ENCODE results near the gene ZNF20.

ZNF20 gene

DNA sequence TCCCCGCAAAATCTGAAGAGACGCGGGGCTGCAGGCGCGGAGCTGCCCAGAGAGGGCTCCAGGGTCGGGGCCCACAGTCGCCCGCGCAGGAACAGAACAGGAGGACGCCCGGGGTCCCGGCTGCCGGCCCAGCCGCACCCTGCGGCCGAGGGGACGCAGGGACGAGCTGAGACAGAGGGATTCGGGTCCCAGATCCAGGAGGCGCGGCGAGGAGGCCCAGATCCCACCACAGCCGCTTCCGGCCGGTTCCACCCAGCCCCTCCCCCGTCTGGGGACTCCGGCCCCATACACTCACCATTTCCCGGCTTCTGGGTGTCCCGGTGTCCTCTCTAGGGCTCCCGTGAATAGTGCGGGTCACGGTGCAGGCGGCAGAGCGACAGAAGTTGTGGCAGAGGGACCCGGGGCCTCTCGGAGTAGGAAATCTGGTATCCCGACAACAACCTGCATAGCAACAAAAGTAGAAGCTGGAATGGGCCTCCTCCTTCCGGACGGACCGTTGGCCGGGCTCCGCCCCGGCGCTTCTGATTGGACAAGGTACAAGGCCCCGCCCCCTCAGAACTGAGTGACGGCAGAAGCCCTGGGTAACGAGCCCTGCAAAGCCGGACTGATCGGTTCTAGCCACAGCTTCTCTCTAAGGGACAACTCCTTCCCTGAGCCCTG lies at the start of gene ZNF20:
ZNF20 (minus strand) TSS at position 466 of the 660 bp plus-strand sequence; CDS start at position 298, 168 bp downstream.
- DNase-seq, result peak; percentile 90 to 91

GRCh38 chr19:12187625-12188024 lies 47.5 kb upstream of the ZNF20 start:
- DNase-seq, result no peak

- no peak for DNase-seq
Observed at GRCh38 chr19:12180377-12180776, 40.2 kb upstream of the ZNF20 start.

- no peak for DNase-seq
Observed at GRCh38 chr19:12166626-12167025, 26.5 kb upstream of the ZNF20 start.

- DNase-seq, result no peak
Observed at GRCh38 chr19:12163826-12164225, 23.7 kb upstream of the ZNF20 start.

- DNase-seq, result peak; percentile 95
Observed at GRCh38 chr19:12162882-12163806, 23.0 kb upstream of the ZNF20 start, which contains the start of gene ZNF136. Gene ZNF136 (plus strand): TSS chr19:12163096. CDS start chr19:12163204, 108 bp downstream.

- no peak for DNase-seq
Observed at GRCh38 chr19:12162513-12162881, 22.3 kb upstream of the ZNF20 start.

GRCh38 chr19:12159773-12160414 lies 19.7 kb upstream of the ZNF20 start:
- no peak for DNase-seq

GRCh38 chr19:12156223-12157058 lies 16.3 kb upstream of the ZNF20 start, which contains the start of gene ZNF625:
Gene ZNF625 (minus strand): TSS chr19:12156734. CDS start chr19:12156558, 176 bp downstream.
- DNase-seq, result peak in 1 of 2 donors; percentile 21

- DNase-seq, result no peak
Observed at GRCh38 chr19:12155324-12155860, 15.2 kb upstream of the ZNF20 start.

DNA sequence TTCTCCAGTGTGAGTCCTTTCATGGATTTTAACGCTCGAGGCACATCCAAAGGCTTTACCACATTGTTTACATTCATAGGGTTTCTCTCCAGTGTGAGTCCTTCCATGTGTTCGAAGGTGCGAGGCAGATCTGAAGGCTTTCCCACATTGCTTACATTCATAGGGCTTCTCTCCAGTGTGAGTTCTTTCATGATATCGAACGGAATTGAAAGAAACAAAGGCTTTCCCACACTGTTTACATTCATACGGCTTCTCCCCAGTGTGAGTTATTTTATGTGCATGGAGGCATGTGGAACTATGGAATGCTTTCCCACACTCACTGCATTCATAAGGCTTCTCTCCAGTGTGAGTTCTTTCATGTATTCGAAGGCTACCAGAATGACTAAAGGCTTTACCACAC lies 5.2 kb upstream of the ZNF20 start:
- DNase-seq, result no peak

- DNase-seq, result no peak
Observed at GRCh38 chr19:12141405-12141736, 1.2 kb upstream of the ZNF20 start.

DNA sequence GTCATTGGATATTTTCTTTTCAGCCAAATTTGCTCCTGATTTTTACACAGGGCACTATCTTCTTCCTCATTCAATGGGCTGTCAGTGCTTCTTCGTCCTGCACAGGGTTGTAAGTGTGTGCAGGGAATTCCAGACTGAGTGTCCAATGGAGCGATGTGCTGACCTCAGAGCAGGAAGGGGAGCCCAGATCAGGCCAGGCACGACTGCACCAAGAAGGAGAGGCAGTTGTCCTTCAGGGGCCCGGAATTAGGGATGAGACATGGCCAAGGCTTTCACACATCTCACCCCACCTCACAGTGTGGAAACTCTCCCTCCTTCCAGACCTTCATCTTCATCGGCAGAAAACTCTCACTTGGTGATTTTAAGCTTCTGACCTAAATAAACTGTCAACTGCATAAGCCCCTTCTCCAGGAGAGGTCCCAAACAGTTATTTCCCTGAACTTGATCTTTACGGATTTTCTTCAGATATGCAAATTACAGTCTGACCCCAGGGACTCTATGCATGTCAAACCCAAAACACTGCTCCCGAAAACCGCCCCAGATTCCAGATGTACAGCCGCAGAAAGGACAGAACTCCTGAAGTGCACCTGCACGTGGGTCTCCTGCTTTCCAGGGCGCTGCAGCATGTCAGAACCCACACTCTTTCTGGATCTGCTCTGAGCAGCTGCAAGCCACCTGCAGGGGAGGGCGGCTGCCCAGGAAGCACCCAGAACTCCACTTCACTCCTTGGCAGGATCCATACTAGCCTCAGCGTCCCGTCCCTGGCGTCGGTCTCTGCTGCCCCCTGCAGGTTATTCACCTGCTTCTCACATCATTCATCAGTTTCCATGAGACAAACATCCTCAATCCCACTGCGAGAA lies 625 bp upstream of the ZNF20 start:
- peak; percentile 86 for DNase-seq

DNA sequence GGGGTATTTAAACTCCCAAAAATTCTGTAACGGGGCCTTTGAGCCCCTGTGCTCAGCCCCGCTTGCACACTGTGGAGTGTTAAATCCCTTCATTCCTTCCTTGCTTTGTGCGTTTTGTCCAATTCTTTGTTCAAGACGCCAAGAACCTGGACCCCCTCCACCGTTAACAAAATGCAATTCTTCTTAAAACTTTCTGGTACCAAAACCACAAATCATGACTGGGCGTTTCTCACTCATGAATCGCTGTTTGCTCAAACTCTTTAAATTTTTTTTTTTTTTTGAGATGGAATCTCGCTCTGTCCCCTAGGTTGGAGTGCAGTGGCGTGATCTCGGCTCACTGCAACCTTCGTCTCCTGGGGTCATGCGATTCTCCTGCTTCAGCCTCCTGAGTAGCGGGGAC lies 881 bp downstream of the ZNF20 start:
- no peak for DNase-seq

DNA sequence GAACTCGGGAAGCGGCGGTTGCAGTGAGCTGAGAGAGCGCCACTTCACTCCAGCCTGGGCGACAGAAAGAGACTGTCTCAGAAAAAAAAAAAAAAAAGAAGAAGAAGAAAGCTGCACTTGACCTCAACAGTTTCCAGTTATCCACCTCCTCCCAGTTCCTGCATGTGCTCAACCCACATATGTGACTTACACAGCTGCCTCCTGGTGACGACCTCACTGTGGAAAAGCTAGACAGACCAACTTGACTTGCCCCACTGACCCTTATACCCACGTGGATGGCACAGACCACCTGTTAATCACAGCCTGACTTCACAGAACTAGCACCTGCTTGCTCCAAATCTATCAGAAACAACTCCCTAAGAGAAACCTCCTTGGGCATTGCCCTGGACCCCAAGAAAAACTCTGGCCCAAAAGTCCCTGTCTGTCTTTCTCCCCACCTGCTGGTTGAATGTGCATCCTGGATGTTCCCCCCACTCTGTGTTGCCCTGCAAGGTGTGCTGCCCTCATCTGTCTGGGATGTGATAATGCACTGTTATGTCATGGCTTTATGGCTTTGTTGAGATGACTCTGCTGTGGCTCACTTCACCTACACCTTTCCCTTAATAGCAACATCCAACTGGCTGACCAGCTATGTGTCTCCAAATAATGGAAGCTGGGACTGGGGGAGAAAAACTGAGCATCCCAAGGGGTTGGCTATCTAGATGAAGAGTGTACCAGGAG lies 2.8 kb downstream of the ZNF20 start:
- DNase-seq, result peak; percentile 18 to 50

- no peak for DNase-seq
Observed at GRCh38 chr19:12133069-12133468, 7.1 kb downstream of the ZNF20 start.

DNA sequence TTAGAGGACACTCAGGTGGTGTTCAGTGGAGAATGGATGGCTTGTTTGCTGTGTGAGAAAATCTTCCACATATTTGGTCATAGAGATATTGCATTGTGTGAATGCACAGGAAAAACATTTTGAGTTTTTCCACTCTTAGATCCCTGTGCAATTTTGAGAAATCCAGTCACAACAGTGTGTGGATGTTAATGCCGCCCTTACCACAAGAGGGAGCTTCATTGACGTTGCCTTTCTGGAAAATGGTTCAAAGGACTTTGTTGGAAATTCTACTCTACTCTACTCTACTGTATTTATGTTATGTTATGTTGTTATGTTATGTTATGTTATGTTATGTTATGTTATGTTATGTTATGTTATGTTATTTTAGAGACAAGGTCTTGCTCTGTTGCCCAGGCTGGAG lies 13.4 kb downstream of the ZNF20 start:
- DNase-seq, result peak in 1 of 2 donors; percentile 30

DNA sequence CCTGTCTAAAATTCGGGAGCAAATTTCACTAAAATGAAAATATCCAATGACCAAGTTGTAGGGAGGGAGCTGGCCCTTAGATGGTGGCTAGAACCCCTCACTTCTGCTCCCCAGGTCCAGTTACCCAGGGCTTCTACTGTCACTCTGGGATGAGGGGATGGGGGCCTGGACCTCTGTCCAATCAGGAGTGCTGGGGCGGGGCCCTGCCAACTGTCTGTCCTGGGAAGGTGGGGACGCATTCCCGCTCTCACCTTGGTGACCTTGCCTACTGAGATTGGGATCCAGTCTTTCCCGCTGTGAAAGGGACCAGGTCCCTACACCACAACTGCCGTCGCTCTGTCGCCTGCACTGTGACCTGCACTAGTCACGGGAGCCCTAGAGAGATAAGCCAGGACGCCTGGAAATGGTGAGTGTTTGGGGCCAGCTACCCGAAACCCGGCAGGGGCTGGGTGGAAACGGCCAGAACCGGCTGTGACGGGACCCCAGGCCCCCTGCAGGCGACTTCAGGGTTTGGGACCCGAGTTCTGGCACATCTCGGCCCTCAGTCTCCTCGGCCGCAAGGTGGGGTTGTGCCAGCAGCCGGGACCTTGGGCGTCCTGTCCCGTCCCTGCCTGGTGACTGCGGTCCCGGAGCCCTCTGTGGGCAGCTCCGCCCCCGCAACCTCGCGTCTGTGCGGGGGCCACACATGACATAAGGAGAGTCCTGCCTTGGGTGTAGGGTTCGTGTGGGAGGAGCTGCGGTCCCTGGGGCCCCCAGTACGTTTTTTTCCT lies 22.8 kb downstream of the ZNF20 start:
- DNase-seq, result no peak

- DNase-seq, result no peak
Observed at GRCh38 chr19:12113121-12113520, 27.0 kb downstream of the ZNF20 start.

DNA sequence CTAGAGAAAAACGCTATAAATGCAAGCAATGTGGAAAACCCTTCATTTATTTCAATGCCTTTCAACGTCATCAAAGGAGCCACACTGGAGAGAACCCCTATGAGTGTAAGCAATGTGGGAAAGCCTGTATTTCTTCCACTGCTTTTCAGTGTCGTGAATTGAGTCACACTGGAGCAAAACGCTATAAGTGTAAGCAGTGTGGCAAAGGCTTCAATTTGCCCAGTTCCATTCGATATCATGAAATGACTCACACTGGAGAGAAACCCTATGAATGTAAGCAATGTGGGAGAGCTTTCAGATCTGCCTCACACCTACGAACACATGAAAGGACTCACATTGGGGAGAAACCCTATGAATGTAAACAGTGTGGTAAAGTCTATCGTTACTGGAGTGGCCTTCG lies 27.4 kb downstream of the ZNF20 start:
- DNase-seq, result no peak
